A673 (cell line): ENCODE measurements around the gene ENAH. TPM values are rescaled to one million over a fixed set of nuclear protein-coding genes. Genes with fewer than 3 reads are reported as not detected.

Experiments
- Bru-seq: library from RNA; stranded (reverse); fragments of 400-500 nt; gene quantifications from one replicate; lab custom pipeline; 2021; lab: Mats Ljungman, UMichigan
- BruChase-seq, 2 experiments: library from RNA; stranded (reverse); fragments of 400-500 nt; gene quantifications; one replicate each; lab custom pipeline; 2021; lab: Mats Ljungman, UMichigan
- BruUV-seq: library from RNA; stranded (reverse); fragments of 400-500 nt; replicated peaks from 2 replicates; lab custom pipeline; 2021; lab: Mats Ljungman, UMichigan
- CTCF ChIA-PET: fragments of 300-600 bp; sonication (Branson Sonifier 250); formaldehyde crosslinking; loops from one replicate; lab custom pipeline; 2022; ENCODE audit warnings: antibody characterized with exemption; lab: Charles Lee
- POLR2A ChIA-PET: fragments of 300-600 bp; sonication (Branson Sonifier 250); formaldehyde crosslinking; loops from one replicate; lab custom pipeline; 2022; ENCODE audit warnings: antibody characterized with exemption; ENCODE audit not compliant: low non-redundant PET; lab: Charles Lee
- DNase-seq: peaks from one replicate; pipeline ENCODE4 v3.0.0-alpha.2; 2015; ENCODE audit warnings: low spot score
- H3K27ac ChIP-seq: fragments of 200-600 bp; sonication (generic); 2 replicates; pipeline ENCODE4 v1.5.1; 2016; ENCODE audit warnings: mixed run types, low read depth, mild to moderate bottlenecking, mixed read lengths, antibody characterized with exemption, low read length; ENCODE audit not compliant: poor library complexity, severe bottlenecking
- H3K27me3 ChIP-seq: fragments of 200-600 bp; sonication (generic); replicated peaks from 2 replicates; pipeline ENCODE4 v1.6.1; 2017; ENCODE audit warnings: mixed run types, low read depth, mild to moderate bottlenecking, mixed read lengths, antibody characterized with exemption, low read length; ENCODE audit not compliant: insufficient read depth, poor library complexity
- H3K36me3 ChIP-seq: fragments of 200-600 bp; sonication (generic); 2 replicates; pipeline ENCODE4 v1.6.1; 2016; ENCODE audit warnings: mixed run types, mild to moderate bottlenecking, mixed read lengths, antibody characterized with exemption, low read length; ENCODE audit not compliant: insufficient read depth, poor library complexity, severe bottlenecking
- H3K4me1 ChIP-seq: fragments of 200-600 bp; sonication (generic); 2 replicates; pipeline ENCODE4 v1.6.1; 2017; ENCODE audit warnings: mixed run types, mild to moderate bottlenecking, mixed read lengths, antibody characterized with exemption, low read length; ENCODE audit not compliant: insufficient read depth, poor library complexity, severe bottlenecking
- H3K4me3 ChIP-seq: fragments of 200-600 bp; sonication (generic); 2 replicates; pipeline ENCODE4 v1.5.1; 2016; ENCODE audit warnings: low read depth, mixed run types, mild to moderate bottlenecking, mixed read lengths, low read length; ENCODE audit not compliant: poor library complexity, severe bottlenecking
- H3K9me3 ChIP-seq: fragments of 200-600 bp; sonication (generic); 2 replicates; pipeline ENCODE4 v1.6.1; 2016; ENCODE audit warnings: mixed run types, low read depth, mild to moderate bottlenecking, mixed read lengths, antibody characterized with exemption, low read length; ENCODE audit not compliant: poor library complexity, severe bottlenecking
- EZH2 ChIP-seq: fragments of 200-600 bp; sonication (generic); IDR thresholded peaks from 2 replicates; pipeline ENCODE4 v1.6.1; 2017; ENCODE audit warnings: borderline replicate concordance, low read depth, mild to moderate bottlenecking, mixed read lengths, antibody characterized with exemption, low read length; ENCODE audit not compliant: poor library complexity, severe bottlenecking
- intact Hi-C: fragments of 100-400 bp; cut with micrococcal nuclease; formaldehyde crosslinking; loops from one replicate; pipeline ENCODE4 v1.10.0; 2022; ENCODE audit not compliant: unreplicated experiment
- long read RNA-seq: library from polyadenylated mRNA; stranded (forward); transcript quantifications from one replicate; pipeline ENCODE4 v2.0.0, GENCODE V29; 2022
- total RNA-seq: library from RNA; stranded (reverse); gene quantifications from 2 replicates; pipeline ENCODE4 v1.2.3, GENCODE V29; 2021
- TF ChIP-seq, protein P1 (sequence below): fragments of 300-800, 200-600 bp; sonication (generic); conservative IDR thresholded peaks from 2 replicates; pipeline ENCODE4 v1.5.1; 2017; ENCODE audit warnings: low read depth, mild to moderate bottlenecking, antibody characterized with exemption, low read length, moderate library complexity, mixed read lengths

The ENAH gene
- total RNA-seq, result 171 and 186 TPM in 2 replicates
- percentile 96 among the genes with signal in this experiment for Bru-seq, nascent RNA
- percentile 94 among the genes with signal in this experiment for BruChase-seq, experiment 1, labeled RNA remaining after a 2-hour chase
- BruChase-seq, experiment 2, labeled RNA remaining after a 6-hour chase, result percentile 95 among the genes with signal in this experiment
- long read RNA-seq, transcript ENAH-203 (14 exons, 2,758 nt), result major isoform, 11 of 66 reads
- long read RNA-seq, partial matches to known transcripts, result 16 of 66 reads
- long read RNA-seq, other reads (novel, unspliced or antisense), result 39 of 66 reads

DNA sequence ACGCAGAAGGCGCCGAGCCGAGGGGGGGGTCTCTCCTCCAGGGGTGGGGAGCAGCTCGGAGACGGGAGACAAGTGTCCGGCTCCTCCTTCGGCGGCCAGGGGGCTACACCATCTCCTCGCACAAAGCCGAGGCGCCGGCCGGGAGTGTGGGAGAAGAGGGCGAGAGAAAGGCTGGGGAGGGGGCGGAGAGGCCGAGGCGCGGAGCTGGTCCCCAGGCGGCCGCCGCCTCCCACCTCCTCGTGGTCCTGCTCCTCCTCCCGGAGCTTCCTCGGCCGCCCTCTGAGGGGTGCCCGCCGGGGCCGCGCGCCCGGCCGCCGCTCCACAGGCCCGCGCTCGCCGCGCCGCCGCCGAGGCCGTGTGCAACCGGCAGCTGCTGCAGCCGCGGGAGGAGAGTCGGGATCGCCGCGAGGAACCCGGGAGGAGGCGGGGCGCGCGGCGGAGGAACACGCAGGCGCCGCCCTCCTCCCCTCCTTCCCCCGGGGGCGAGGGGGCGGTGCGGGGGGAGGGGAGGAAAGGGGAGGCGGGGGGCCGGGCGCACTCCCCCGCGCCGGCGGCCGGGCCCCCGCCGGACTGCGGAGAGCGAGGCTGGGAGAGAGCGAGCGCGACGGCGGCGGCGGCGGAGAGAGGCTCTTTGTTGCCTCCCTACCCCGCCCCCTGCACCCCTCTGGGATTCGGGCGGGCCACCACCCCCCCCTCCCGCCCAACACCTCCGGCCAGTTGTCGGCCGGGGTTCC, at the start of gene ENAH:
ENAH (minus strand) TSS at position 395 of the 734 bp plus-strand sequence. CDS start 433 bp downstream, outside the sequence.
- H3K9me3 ChIP-seq, result no peaks in the 10 kb centered on the region
- peak within 1 kb of the TSS; percentile 96 for H3K27ac ChIP-seq
- CTCF ChIA-PET, result no interaction called here
- H3K27me3 ChIP-seq, result no peaks in the 10 kb centered on the region
- intact Hi-C loops, result loop anchor here (5.0 to 10.0 kb wide), 2 partner anchors 98 to 176 kb away; no protein-coding TSS in a partner anchor
- no peak for TF ChIP-seq EZH2
- TF ChIP-seq, protein P1, sequence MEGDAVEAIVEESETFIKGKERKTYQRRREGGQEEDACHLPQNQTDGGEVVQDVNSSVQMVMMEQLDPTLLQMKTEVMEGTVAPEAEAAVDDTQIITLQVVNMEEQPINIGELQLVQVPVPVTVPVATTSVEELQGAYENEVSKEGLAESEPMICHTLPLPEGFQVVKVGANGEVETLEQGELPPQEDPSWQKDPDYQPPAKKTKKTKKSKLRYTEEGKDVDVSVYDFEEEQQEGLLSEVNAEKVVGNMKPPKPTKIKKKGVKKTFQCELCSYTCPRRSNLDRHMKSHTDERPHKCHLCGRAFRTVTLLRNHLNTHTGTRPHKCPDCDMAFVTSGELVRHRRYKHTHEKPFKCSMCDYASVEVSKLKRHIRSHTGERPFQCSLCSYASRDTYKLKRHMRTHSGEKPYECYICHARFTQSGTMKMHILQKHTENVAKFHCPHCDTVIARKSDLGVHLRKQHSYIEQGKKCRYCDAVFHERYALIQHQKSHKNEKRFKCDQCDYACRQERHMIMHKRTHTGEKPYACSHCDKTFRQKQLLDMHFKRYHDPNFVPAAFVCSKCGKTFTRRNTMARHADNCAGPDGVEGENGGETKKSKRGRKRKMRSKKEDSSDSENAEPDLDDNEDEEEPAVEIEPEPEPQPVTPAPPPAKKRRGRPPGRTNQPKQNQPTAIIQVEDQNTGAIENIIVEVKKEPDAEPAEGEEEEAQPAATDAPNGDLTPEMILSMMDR, result no peak
- no peaks in the 10 kb centered on the region for H3K36me3 ChIP-seq
- H3K4me3 ChIP-seq, result peak within 1 kb of the TSS; percentile 85
- DNase-seq, result peak; percentile 92
- peaks cover 41% of the 10 kb centered on the region for H3K4me1 ChIP-seq
- POLR2A ChIA-PET, result interaction anchor here (0.6 to 0.7 kb wide), 5 partner anchors 28 to 343 kb away, joined by 3 to 9 read pairs (median 7); no protein-coding TSS in a partner anchor
- no TSS peak for BruUV-seq

GRCh38 chr1:225700889-225701465, 48.1 kb upstream of the ENAH start:
- POLR2A ChIA-PET, result no interaction called here
- peak overlapping the region; percentile 43 for H3K27ac ChIP-seq
- DNase-seq, result peak; percentile 25
- CTCF ChIA-PET, result no interaction called here
- no peak overlapping the region for H3K4me3 ChIP-seq
- H3K4me1 ChIP-seq, result peaks cover 15% of the 10 kb centered on the region
- BruUV-seq, result TSS peak; percentile 71
- intact Hi-C loops, result no loop called here
- H3K27me3 ChIP-seq, result no peaks in the 10 kb centered on the region
- TF ChIP-seq, protein P1, result no peak
- no peak for TF ChIP-seq EZH2
- no peaks in the 10 kb centered on the region for H3K36me3 ChIP-seq
- H3K9me3 ChIP-seq, result no peaks in the 10 kb centered on the region

DNA sequence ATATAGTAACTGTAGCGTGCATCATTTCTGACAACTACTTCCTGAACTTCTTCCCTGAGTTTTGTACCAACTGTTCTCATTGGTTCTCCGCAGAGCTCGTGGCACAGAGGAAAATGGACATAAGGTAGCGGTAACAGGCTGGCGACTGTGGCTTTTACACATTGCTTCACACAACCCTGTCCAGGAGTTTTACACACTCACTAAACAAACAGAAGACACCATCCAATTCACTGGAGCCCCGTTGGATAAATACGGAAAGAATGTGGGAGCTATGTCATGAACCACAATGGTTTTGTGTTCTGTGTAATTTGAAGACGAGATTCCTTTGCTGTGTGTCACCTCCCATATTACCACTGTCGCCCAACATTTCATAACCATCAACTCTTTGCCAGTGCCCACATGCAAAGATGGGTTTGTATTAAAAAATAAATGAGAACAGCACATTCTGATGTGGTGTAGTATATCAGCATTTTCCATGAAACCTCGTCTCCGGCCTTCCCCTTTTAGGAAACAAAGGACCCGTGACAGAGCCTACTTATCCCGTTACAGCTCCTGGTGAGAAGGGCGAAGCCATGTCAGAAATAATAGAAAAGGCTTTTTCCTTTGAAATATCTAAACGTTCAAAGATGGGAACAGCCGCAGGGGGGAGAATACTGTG, 47.4 kb upstream of the ENAH start:
- H3K4me1 ChIP-seq, result peaks cover 15% of the 10 kb centered on the region
- DNase-seq, result peak; percentile 67
- ChIA-PET CTCF (no interaction called here), POLR2A (no interaction called here)
- H3K9me3 ChIP-seq, result no peaks in the 10 kb centered on the region
- H3K36me3 ChIP-seq, result no peaks in the 10 kb centered on the region
- H3K27me3 ChIP-seq, result no peaks in the 10 kb centered on the region
- no TSS peak for BruUV-seq
- TF ChIP-seq EZH2, result no peak
- TF ChIP-seq, protein P1, result no peak
- peak overlapping the region; percentile 43 for H3K27ac ChIP-seq
- intact Hi-C loops, result no loop called here
- H3K4me3 ChIP-seq, result no peak overlapping the region
